Neural progenitor cell (in vitro differentiated cells): Measurements from ENCODE around the gene KLHL26. TPM values are rescaled to one million over a fixed set of nuclear protein-coding genes. Genes with fewer than 3 reads are reported as not detected.

ENCODE experiments used
- DNase-seq: peaks from one replicate; pipeline ENCODE4 v3.0.0-alpha.2; 2016; ENCODE audit warnings: low spot score
- H2AFZ ChIP-seq: fragments of 200-600 bp; sonication (generic); replicated peaks from 2 replicates; pipeline ENCODE4 v1.6.1; 2016; ENCODE audit warnings: antibody characterized with exemption
- H3F3A ChIP-seq: fragments of 200-600 bp; sonication (generic); 2 replicates; pipeline ENCODE4 v1.6.1; 2016; ENCODE audit warnings: antibody characterized with exemption, low read depth
- H3K27ac ChIP-seq: fragments of 200-600 bp; sonication (generic); 2 replicates; pipeline ENCODE4 v1.5.1; 2016; ENCODE audit warnings: mild to moderate bottlenecking
- H3K27me3 ChIP-seq: fragments of 200-600 bp; sonication (generic); 2 replicates; pipeline ENCODE4 v1.6.1; 2016; ENCODE audit warnings: mild to moderate bottlenecking, moderate library complexity
- H3K36me3 ChIP-seq: fragments of 200-600 bp; sonication (generic); 2 replicates; pipeline ENCODE4 v1.5.1; 2016
- H3K4me1 ChIP-seq: fragments of 200-600 bp; sonication (generic); 2 replicates; pipeline ENCODE4 v1.6.1; 2016; ENCODE audit warnings: mixed run types
- H3K4me2 ChIP-seq: fragments of 200-600 bp; sonication (generic); 2 replicates; pipeline ENCODE4 v1.6.1; 2016
- H3K4me3 ChIP-seq: fragments of 200-600 bp; sonication (generic); 2 replicates; pipeline ENCODE4 v1.5.1; 2016
- H3K79me2 ChIP-seq: fragments of 200-600 bp; sonication (generic); 2 replicates; pipeline ENCODE4 v1.6.1; 2016; ENCODE audit warnings: low read depth
- H3K9ac ChIP-seq: fragments of 200-600 bp; sonication (generic); 2 replicates; pipeline ENCODE4 v1.6.1; 2016
- H3K9me3 ChIP-seq: fragments of 200-600 bp; sonication (generic); 2 replicates; pipeline ENCODE4 v1.5.1; 2016; ENCODE audit warnings: low read depth
- H4K20me1 ChIP-seq: fragments of 200-600 bp; sonication (generic); 2 replicates; pipeline ENCODE4 v1.6.1; 2016; ENCODE audit warnings: low read depth
- H3K27ac Mint-ChIP-seq: 3 replicates; pipeline ENCODE4 v1.8.0; 2021; ENCODE audit warnings: mixed read lengths
- H3K27me3 Mint-ChIP-seq: 2 replicates; pipeline ENCODE4 v1.8.0; 2022; ENCODE audit warnings: low read depth, mild to moderate bottlenecking, inconsistent platforms, moderate library complexity, mixed read lengths; ENCODE audit not compliant: insufficient read depth
- H3K36me3 Mint-ChIP-seq: 3 replicates; pipeline ENCODE4 v1.8.0; 2021; ENCODE audit warnings: mixed read lengths
- H3K4me1 Mint-ChIP-seq: 3 replicates; pipeline ENCODE4 v1.8.0; 2021; ENCODE audit warnings: mixed read lengths
- H3K4me3 Mint-ChIP-seq: 3 replicates; pipeline ENCODE4 v1.8.0; 2021; ENCODE audit warnings: mild to moderate bottlenecking, moderate library complexity, mixed read lengths
- H3K9me3 Mint-ChIP-seq: 3 replicates; pipeline ENCODE4 v1.8.0; 2020; ENCODE audit warnings: mixed read lengths
- EZH2 ChIP-seq: fragments of 200-600 bp; sonication (generic); IDR thresholded peaks from 2 replicates; pipeline ENCODE4 v1.6.1; 2017; ENCODE audit warnings: antibody characterized with exemption, mild to moderate bottlenecking, moderate library complexity
- EZH2phosphoT487 ChIP-seq: fragments of 200-600 bp; sonication (generic); IDR thresholded peaks from 2 replicates; pipeline ENCODE4 v1.6.1; 2017; ENCODE audit warnings: antibody characterized with exemption
- total RNA-seq: library from RNA; depleted of rRNA; stranded (reverse); fragments of >200 nt; gene quantifications from 2 replicates; pipeline ENCODE4 v1.2.3, GENCODE V29; 2015; ENCODE audit warnings: low replicate concordance
- TF ChIP-seq, protein P1 (sequence below): fragments of 200-600 bp; sonication (generic); IDR thresholded peaks from 2 replicates; pipeline ENCODE4 v1.5.1; 2017; ENCODE audit warnings: antibody characterized with exemption, mild to moderate bottlenecking

Gene KLHL26
- total RNA-seq, 1 donor from 2014 or later, result 5.8 TPM

DNA sequence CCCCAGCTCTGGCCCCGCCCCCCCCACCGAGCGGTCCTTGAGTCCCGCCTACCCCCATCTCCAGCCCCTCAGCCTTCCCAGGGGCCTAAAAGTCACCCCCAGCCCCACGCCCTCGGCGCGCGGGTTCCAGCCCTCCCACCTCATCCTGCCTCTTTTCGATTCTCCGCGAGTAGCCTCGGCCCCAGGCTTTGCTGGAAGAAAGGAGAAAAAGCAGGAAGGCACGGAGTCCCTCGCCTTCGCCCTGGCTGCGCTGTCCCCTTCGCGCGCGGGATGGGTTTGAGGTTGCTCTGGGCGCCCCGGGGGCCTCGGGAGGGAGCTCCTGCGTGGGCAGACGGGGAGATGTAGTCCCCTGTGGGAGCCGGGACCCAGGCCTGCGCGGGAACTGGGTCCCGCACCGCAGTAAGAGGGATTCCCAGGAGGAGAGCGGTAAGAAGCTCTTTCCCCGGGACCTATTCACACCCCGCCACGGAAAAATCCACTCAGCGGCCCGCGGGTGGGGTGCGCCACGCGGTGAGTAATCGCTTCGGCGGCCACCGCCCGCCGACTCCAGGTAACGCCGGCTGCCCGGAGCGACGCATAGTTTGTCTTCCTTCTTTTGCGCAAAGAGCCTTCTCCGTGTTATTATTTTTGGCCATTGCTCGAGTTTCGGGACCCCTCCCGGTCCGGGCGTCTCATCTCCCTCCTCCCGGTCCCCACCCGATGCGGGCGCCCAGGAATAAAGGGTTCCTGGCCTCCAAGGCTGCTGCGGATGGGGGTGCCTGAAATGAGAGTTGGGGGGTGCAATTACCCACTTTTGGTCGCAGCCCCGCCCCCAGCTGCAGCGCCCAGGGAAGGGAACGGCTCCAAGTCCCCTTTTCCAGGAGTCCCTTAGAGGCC is 29.4 kb upstream of the KLHL26 start:
- H3K9me3 ChIP-seq, result no peaks in the 10 kb centered on the region
- H3K9ac ChIP-seq, result no peak overlapping the region
- H3K4me3 ChIP-seq, result no peak overlapping the region
- H3K4me1 Mint-ChIP-seq, result peaks cover 21% of the 10 kb centered on the region
- peaks cover 44% of the 10 kb centered on the region for H3K4me1 ChIP-seq
- H3K4me3 Mint-ChIP-seq, result no peak overlapping the region
- H3K36me3 Mint-ChIP-seq, result peaks cover 2% of the 10 kb centered on the region
- DNase-seq, result peak; percentile 59
- peaks cover 68% of the 10 kb centered on the region for H3F3A ChIP-seq
- H3K36me3 ChIP-seq, result no peaks in the 10 kb centered on the region
- peak overlapping the region; percentile 49 for H3K4me2 ChIP-seq
- no peaks in the 10 kb centered on the region for H3K79me2 ChIP-seq
- H3K27me3 Mint-ChIP-seq, result peaks cover 68% of the 10 kb centered on the region
- H4K20me1 ChIP-seq, result peaks cover 88% of the 10 kb centered on the region
- H2AFZ ChIP-seq, result no peak overlapping the region
- H3K9me3 Mint-ChIP-seq, result peaks cover 6% of the 10 kb centered on the region
- peaks cover 98% of the 10 kb centered on the region for H3K27me3 ChIP-seq
- H3K27ac Mint-ChIP-seq, result no peak overlapping the region
- no peak overlapping the region for H3K27ac ChIP-seq
- TF ChIP-seq EZH2phosphoT487 (peak; percentile 98), EZH2 (peak; percentile 100)
- TF ChIP-seq, protein P1, sequence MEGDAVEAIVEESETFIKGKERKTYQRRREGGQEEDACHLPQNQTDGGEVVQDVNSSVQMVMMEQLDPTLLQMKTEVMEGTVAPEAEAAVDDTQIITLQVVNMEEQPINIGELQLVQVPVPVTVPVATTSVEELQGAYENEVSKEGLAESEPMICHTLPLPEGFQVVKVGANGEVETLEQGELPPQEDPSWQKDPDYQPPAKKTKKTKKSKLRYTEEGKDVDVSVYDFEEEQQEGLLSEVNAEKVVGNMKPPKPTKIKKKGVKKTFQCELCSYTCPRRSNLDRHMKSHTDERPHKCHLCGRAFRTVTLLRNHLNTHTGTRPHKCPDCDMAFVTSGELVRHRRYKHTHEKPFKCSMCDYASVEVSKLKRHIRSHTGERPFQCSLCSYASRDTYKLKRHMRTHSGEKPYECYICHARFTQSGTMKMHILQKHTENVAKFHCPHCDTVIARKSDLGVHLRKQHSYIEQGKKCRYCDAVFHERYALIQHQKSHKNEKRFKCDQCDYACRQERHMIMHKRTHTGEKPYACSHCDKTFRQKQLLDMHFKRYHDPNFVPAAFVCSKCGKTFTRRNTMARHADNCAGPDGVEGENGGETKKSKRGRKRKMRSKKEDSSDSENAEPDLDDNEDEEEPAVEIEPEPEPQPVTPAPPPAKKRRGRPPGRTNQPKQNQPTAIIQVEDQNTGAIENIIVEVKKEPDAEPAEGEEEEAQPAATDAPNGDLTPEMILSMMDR, result no peak

DNA sequence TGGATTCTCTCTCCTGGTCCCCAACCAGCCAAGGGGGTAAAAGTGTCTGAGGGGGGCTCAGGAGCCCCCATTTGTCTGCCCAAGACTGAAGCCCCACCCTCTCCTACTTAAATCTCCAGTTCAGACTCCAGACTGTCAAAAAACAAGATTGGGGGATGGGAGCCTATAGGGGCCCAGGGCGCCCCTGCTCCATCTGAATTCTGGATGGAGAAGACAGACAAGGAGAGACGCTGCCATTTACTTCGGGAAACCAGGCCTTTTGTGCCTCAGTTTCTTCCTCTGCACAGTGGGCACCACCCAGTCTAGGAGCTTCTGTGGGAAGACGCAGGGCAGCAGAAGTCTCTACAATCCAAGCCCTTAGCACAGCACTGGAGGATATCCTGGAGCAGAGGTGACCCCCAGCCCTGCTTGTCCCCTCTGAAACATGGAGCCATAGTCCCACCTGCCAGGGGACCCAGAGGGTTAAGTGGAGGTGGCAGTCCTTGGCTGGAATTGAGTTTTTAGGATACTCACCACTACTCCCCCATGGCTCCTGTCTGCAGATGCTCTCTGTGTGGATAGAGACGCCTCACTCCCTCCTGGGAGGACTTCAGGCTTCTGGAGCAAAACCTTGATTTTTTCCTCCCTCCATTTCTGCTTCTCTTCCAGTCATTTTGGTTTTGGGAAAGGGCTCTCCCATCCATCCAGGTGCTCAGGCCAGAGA is 28.6 kb upstream of the KLHL26 start:
- H3K4me1 Mint-ChIP-seq, result peaks cover 19% of the 10 kb centered on the region
- H3K4me2 ChIP-seq, result peak overlapping the region; percentile 49
- H3K27me3 ChIP-seq, result peaks cover 98% of the 10 kb centered on the region
- no peak overlapping the region for H3K4me3 ChIP-seq
- H3K27ac Mint-ChIP-seq, result no peak overlapping the region
- no peak for DNase-seq
- TF ChIP-seq EZH2, result peak; percentile 22
- TF ChIP-seq EZH2phosphoT487, result peak; percentile 13
- TF ChIP-seq, protein P1, result no peak
- H3K36me3 Mint-ChIP-seq, result peaks cover 2% of the 10 kb centered on the region
- no peaks in the 10 kb centered on the region for H3K9me3 ChIP-seq
- H3K27me3 Mint-ChIP-seq, result peaks cover 65% of the 10 kb centered on the region
- H3K4me3 Mint-ChIP-seq, result peak overlapping the region; percentile 1
- H3K9ac ChIP-seq, result no peak overlapping the region
- H2AFZ ChIP-seq, result no peak overlapping the region
- peaks cover 6% of the 10 kb centered on the region for H3K9me3 Mint-ChIP-seq
- peaks cover 80% of the 10 kb centered on the region for H4K20me1 ChIP-seq
- H3K27ac ChIP-seq, result no peak overlapping the region
- H3K4me1 ChIP-seq, result peaks cover 49% of the 10 kb centered on the region
- H3K79me2 ChIP-seq, result no peaks in the 10 kb centered on the region
- H3F3A ChIP-seq, result peaks cover 61% of the 10 kb centered on the region
- H3K36me3 ChIP-seq, result no peaks in the 10 kb centered on the region

DNA sequence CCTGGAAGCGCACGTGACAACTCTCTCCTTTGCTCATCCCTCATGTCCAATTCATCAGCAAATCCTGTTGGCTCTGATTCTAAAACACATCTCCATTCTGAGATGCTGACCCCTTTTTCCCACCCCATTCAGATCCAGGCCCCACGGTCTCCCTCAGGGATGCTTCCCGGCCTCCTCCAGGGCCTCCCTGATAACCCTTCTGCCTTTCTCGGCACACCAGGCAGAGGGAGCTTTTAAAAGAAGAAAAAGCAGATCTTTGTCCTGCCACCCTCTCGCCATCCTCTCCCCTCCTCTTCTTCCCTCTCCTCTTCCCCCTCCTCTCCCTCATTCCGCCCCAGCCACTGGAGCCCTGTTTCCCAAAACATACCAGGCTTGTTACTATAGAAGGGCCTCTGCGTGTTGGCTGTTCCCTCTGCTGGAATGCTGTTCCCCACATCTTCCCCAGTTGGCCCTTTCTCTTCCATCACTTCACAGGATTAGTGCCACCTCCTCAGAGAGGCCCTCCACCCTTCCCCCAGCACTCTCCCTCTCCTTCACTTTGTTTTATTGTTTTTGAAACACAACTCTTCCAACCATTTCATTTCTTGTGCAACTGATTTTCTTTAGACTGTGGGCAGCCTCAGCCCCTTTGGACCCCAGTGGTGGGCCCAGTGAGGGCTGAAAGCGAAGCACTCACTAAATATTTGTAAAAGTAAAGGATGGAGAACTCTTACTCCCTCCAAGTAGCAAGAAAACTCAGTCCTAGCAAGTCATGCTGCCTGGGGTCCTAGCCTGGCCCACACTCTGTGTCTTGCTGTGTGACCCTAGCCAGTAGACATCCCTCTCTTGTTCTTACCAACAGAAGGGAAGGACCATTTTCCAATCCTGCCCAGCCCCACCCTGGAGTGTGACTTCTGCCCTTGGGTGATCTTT is 27.8 kb upstream of the KLHL26 start:
- H3K4me1 ChIP-seq, result peaks cover 52% of the 10 kb centered on the region
- H3K27me3 Mint-ChIP-seq, result peaks cover 67% of the 10 kb centered on the region
- H3K9ac ChIP-seq, result no peak overlapping the region
- no peaks in the 10 kb centered on the region for H3K9me3 ChIP-seq
- peaks cover 75% of the 10 kb centered on the region for H4K20me1 ChIP-seq
- H3K9me3 Mint-ChIP-seq, result peaks cover 6% of the 10 kb centered on the region
- H3K4me1 Mint-ChIP-seq, result peaks cover 21% of the 10 kb centered on the region
- H2AFZ ChIP-seq, result no peak overlapping the region
- no peaks in the 10 kb centered on the region for H3K36me3 ChIP-seq
- TF ChIP-seq EZH2 (no peak), EZH2phosphoT487 (no peak)
- TF ChIP-seq, protein P1, result no peak
- no peak overlapping the region for H3K27ac Mint-ChIP-seq
- H3F3A ChIP-seq, result peaks cover 56% of the 10 kb centered on the region
- no peak overlapping the region for H3K4me2 ChIP-seq
- no peak overlapping the region for H3K27ac ChIP-seq
- DNase-seq, result no peak
- no peak overlapping the region for H3K4me3 ChIP-seq
- peak overlapping the region; percentile 1 for H3K4me3 Mint-ChIP-seq
- no peaks in the 10 kb centered on the region for H3K79me2 ChIP-seq
- peaks cover 98% of the 10 kb centered on the region for H3K27me3 ChIP-seq
- H3K36me3 Mint-ChIP-seq, result peaks cover 2% of the 10 kb centered on the region
